ENCODE measurements around the gene TBX10. TPM values are rescaled to one million over a fixed set of nuclear protein-coding genes. Genes with fewer than 3 reads are reported as not detected.

Gene TBX10
- polyA plus RNA-seq, 1 of the 3 experiments (the other 2 are of a cell fraction) = not detected

DNA sequence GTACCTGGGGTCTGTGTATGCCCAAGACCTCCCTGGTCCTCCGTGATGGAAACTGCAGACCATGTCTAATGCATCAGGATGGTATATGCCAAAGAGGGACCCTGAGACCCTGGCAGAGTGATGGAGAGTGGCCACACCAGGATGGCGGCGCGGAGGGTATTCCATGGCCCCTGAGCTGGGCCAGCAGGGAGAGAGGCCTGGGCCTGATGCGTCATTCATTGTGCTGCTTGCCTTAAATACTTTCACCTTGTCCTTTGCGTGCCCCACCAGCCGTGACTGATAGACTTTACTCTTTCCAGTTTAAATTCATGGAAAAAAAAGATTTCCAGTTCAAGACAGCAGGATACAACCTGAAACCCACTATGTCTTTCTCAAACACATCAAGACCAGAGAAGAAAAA is 38.5 kb downstream of the TBX10 start:
- 85% methylated on average over 7 of the region's 7 CpGs for WGBS (ENCODE audit: low lambda C conversion rate)
- no peaks in the 10 kb centered on the region for H3K9me2 ChIP-seq
- no peak overlapping the region for H3K27ac ChIP-seq (ENCODE audit: low read depth in 2 of 2, low read length in 1 of 2)
- H3K4me3 ChIP-seq (ENCODE audit: low read depth in 2 of 2, low read length in 1 of 2) = no peak overlapping the region
- H3K9me3 ChIP-seq = no peaks in the 10 kb centered on the region
- POLR2A ChIA-PET = interaction anchor here (0.7 kb wide), 1 partner anchor 11 kb away, joined by 5 read pairs; no protein-coding TSS in a partner anchor
- H3K27me3 ChIP-seq (ENCODE audit: insufficient read depth) = no peaks in the 10 kb centered on the region; the same call in 1 of the 2 replicates
- no peak overlapping the region for H3K9ac ChIP-seq
- peaks cover 0 to 2% of the 10 kb centered on the region in 2 experiments; a peak in 1 of 4 replicates for H3K4me1 ChIP-seq (ENCODE audit: control insufficient read depth in 1 of 2, insufficient read depth in 2 of 2, low read depth in 1 of 2, low read length in 1 of 2)
- no peaks in the 10 kb centered on the region for H3K79me2 ChIP-seq (ENCODE audit: insufficient read depth)
- H3K4me2 ChIP-seq = no peak overlapping the region
- H3K36me3 ChIP-seq (replicated peaks in 1 of 2; ENCODE audit: control insufficient read depth in 1 of 2, insufficient read depth in 2 of 2, low read length in 1 of 2) = no peaks in the 10 kb centered on the region
- CTCF ChIA-PET = interaction anchor here (1.4 to 2.9 kb wide), 2 partner anchors 13 to 27 kb away, joined by 3 to 7 read pairs; no protein-coding TSS in a partner anchor
- no peaks in the 10 kb centered on the region for H4K20me1 ChIP-seq (ENCODE audit: insufficient read depth)
- no peak for DNase-seq
- no peaks in the 10 kb centered on the region for H3F3A ChIP-seq (replicated peaks; ENCODE audit: insufficient read depth)
- H2AFZ ChIP-seq (ENCODE audit: low read depth) = no peak overlapping the region
- TF ChIP-seq YY1 (IDR thresholded peaks at IDR 0.05; ENCODE audit: low read depth) (no peak), ELF1 (IDR thresholded peaks at IDR 0.05) (no peak), MXI1 (IDR thresholded peaks at IDR 0.05; ENCODE audit: low read depth, low read length) (no peak), FOXM1 (IDR thresholded peaks at IDR 0.05; ENCODE audit: low read depth) (no peak), ZBTB33 (IDR thresholded peaks at IDR 0.05; ENCODE audit: borderline replicate concordance, low read depth) (no peak), CTCF (IDR thresholded peaks at IDR 0.05) (no peak), CHD2 (IDR thresholded peaks at IDR 0.05; ENCODE audit: low read length, partially characterized antibody) (no peak), NFIC (IDR thresholded peaks at IDR 0.05; ENCODE audit: borderline replicate concordance) (no peak)
- TF ChIP-seq, protein P1, sequence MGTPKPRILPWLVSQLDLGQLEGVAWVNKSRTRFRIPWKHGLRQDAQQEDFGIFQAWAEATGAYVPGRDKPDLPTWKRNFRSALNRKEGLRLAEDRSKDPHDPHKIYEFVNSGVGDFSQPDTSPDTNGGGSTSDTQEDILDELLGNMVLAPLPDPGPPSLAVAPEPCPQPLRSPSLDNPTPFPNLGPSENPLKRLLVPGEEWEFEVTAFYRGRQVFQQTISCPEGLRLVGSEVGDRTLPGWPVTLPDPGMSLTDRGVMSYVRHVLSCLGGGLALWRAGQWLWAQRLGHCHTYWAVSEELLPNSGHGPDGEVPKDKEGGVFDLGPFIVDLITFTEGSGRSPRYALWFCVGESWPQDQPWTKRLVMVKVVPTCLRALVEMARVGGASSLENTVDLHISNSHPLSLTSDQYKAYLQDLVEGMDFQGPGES (IDR thresholded peaks at IDR 0.05; ENCODE audit: low read depth, low read length) = no peak

GRCh38 chr11:67600324-67601029 is 39.1 kb downstream of the TBX10 start:
- Histone ChIP-seq H3K4me1 (ENCODE audit: control insufficient read depth in 1 of 2, insufficient read depth in 2 of 2, low read depth in 1 of 2, low read length in 1 of 2) (no peaks in the 10 kb centered on the region), H3K27me3 (ENCODE audit: insufficient read depth) (no peaks in the 10 kb centered on the region; the same call in 1 of the 2 replicates), H3F3A (replicated peaks; ENCODE audit: insufficient read depth) (no peaks in the 10 kb centered on the region), H3K9me2 (no peaks in the 10 kb centered on the region), H3K9me3 (no peaks in the 10 kb centered on the region), H3K79me2 (ENCODE audit: insufficient read depth) (no peaks in the 10 kb centered on the region), H4K20me1 (ENCODE audit: insufficient read depth) (no peaks in the 10 kb centered on the region), H3K4me3 (ENCODE audit: low read depth in 2 of 2, low read length in 1 of 2) (no peak overlapping the region), H3K27ac (ENCODE audit: low read depth in 2 of 2, low read length in 1 of 2) (no peak overlapping the region), H2AFZ (ENCODE audit: low read depth) (no peak overlapping the region), H3K36me3 (replicated peaks in 1 of 2; ENCODE audit: control insufficient read depth in 1 of 2, insufficient read depth in 2 of 2, low read length in 1 of 2) (no peaks in the 10 kb centered on the region), H3K9ac (no peak overlapping the region), H3K4me2 (no peak overlapping the region)
- WGBS (ENCODE audit: low lambda C conversion rate) = 30% methylated on average over 7 of the region's 7 CpGs
- no peak for DNase-seq
- no peak for TF ChIP-seq POLR2AphosphoS5 (IDR thresholded peaks at IDR 0.05; ENCODE audit: low read depth, low read length)
- no peak for TF ChIP-seq JUND (IDR thresholded peaks at IDR 0.05)
- TF ChIP-seq, protein P2, sequence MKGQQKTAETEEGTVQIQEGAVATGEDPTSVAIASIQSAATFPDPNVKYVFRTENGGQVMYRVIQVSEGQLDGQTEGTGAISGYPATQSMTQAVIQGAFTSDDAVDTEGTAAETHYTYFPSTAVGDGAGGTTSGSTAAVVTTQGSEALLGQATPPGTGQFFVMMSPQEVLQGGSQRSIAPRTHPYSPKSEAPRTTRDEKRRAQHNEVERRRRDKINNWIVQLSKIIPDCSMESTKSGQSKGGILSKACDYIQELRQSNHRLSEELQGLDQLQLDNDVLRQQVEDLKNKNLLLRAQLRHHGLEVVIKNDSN (IDR thresholded peaks at IDR 0.05; ENCODE audit: borderline replicate concordance, low read depth) = no peak
- TF ChIP-seq FOXJ3 (CRISPR knock-in tag; IDR thresholded peaks at IDR 0.05) = no peak
- no peak for TF ChIP-seq CHD2 (IDR thresholded peaks at IDR 0.05; ENCODE audit: low read length, partially characterized antibody)
- TF ChIP-seq RCOR1 (IDR thresholded peaks at IDR 0.05; ENCODE audit: low read length) = no peak
- TF ChIP-seq USF2 (IDR thresholded peaks at IDR 0.05; ENCODE audit: borderline replicate concordance, low read depth, low read length) = no peak
- TF ChIP-seq ELF1 (IDR thresholded peaks at IDR 0.05) = no peak
- no peak for TF ChIP-seq FOSL2 (IDR thresholded peaks at IDR 0.05; ENCODE audit: borderline replicate concordance, low read depth)
- no peak for TF ChIP-seq MXI1 (IDR thresholded peaks at IDR 0.05; ENCODE audit: low read depth, low read length)
- ChIA-PET CTCF (interaction anchor here (1.8 to 2.9 kb wide), 2 partner anchors 14 kb away, joined by 4 to 7 read pairs; no protein-coding TSS in a partner anchor), POLR2A (no interaction called here)
